Neural progenitor cell (in vitro differentiated cells): Measurements from ENCODE around the gene MYO1E.

Source experiments
- CTCF ChIP-seq: fragments of 200-600 bp; sonication (generic); IDR thresholded peaks from 2 replicates; pipeline ENCODE4 v1.5.1; 2017; ENCODE audit warnings: antibody characterized with exemption, mild to moderate bottlenecking
- EZH2phosphoT487 ChIP-seq: fragments of 200-600 bp; sonication (generic); IDR thresholded peaks from 2 replicates; pipeline ENCODE4 v1.6.1; 2017; ENCODE audit warnings: antibody characterized with exemption

GRCh38 chr15:59373215-59373614, 544 bp upstream of the MYO1E start:
- TF ChIP-seq CTCF = no peak
- no peak for TF ChIP-seq EZH2phosphoT487
